Neural cell (in vitro differentiated cells): ENCODE measurements around the gene TOX2. TPM values are rescaled to one million over a fixed set of nuclear protein-coding genes. Genes with fewer than 3 reads are reported as not detected.

Experiments
- H2AFZ ChIP-seq: fragments of 200-600, 300-800 bp; sonication (generic), shearing (Covaris generic); 2 replicates; pipeline ENCODE4 v1.6.0; 2014; ENCODE audit warnings: low read depth, mild to moderate bottlenecking, antibody characterized with exemption, low read length, moderate library complexity
- H3F3A ChIP-seq: fragments of 200-600 bp; shearing (Covaris generic); 2 replicates; pipeline ENCODE4 v1.6.1; 2016; ENCODE audit warnings: mild to moderate bottlenecking, moderate library complexity, mixed read lengths, antibody characterized with exemption, low read length; ENCODE audit not compliant: insufficient read depth, poor library complexity, severe bottlenecking
- H3K27ac ChIP-seq: fragments of 200-600, 300-800 bp; sonication (generic), shearing (Covaris generic); 2 replicates; pipeline ENCODE4 v1.5.1; 2014; ENCODE audit warnings: mild to moderate bottlenecking, low read length, moderate library complexity
- H3K27me3 ChIP-seq: fragments of 300-800, 200-600 bp; sonication (generic), shearing (Covaris generic); 2 replicates; pipeline ENCODE4 v1.6.0; 2014; ENCODE audit warnings: mild to moderate bottlenecking, low read depth, low read length, moderate library complexity; ENCODE audit not compliant: insufficient read depth
- H3K36me3 ChIP-seq: fragments of 300-800, 200-600 bp; sonication (generic), shearing (Covaris generic); 2 replicates; pipeline ENCODE4 v1.5.1; 2014; ENCODE audit warnings: mild to moderate bottlenecking, antibody characterized with exemption, low read length, moderate library complexity; ENCODE audit not compliant: insufficient read depth
- H3K4me2 ChIP-seq: fragments of 300-800, 200-600 bp; sonication (generic), shearing (Covaris generic); 2 replicates; pipeline ENCODE4 v1.6.0; 2014; ENCODE audit warnings: mild to moderate bottlenecking, low read length
- H3K4me3 ChIP-seq: fragments of 300-800, 200-600 bp; sonication (generic), shearing (Covaris generic); 2 replicates; pipeline ENCODE4 v1.5.1; 2014; ENCODE audit warnings: mild to moderate bottlenecking, low read length, moderate library complexity
- H3K79me2 ChIP-seq: fragments of 200-600 bp; shearing (Covaris generic); replicated peaks from 2 replicates; pipeline ENCODE4 v1.6.0; 2014; ENCODE audit warnings: mild to moderate bottlenecking, low read length, moderate library complexity; ENCODE audit not compliant: insufficient read depth
- H3K9ac ChIP-seq: fragments of 300-800, 200-600 bp; sonication (generic), shearing (Covaris generic); 2 replicates; pipeline ENCODE4 v1.6.1; 2016; ENCODE audit warnings: mild to moderate bottlenecking, low read length, mixed read lengths
- H3K9me2 ChIP-seq: fragments of 200-600 bp; shearing (Covaris generic); 2 replicates; pipeline ENCODE4 v1.6.1; 2016; ENCODE audit warnings: mild to moderate bottlenecking, low read length, mixed read lengths; ENCODE audit not compliant: insufficient read depth
- H3K9me3 ChIP-seq: fragments of 200-600, 300-800 bp; sonication (generic), shearing (Covaris generic); 2 replicates; pipeline ENCODE4 v1.6.1; 2016; ENCODE audit warnings: mild to moderate bottlenecking, mixed run types, low read length, moderate library complexity, mixed read lengths
- H4K20me1 ChIP-seq: fragments of 200-600 bp; shearing (Covaris generic); 2 replicates; pipeline ENCODE4 v1.6.1; 2016; ENCODE audit warnings: mild to moderate bottlenecking, mixed run types; ENCODE audit not compliant: insufficient read depth
- CTCF ChIP-seq: fragments of 450-650 bp; IDR thresholded peaks from 2 replicates; pipeline ENCODE4 v1.5.1; 2014; ENCODE audit warnings: antibody characterized with exemption, mild to moderate bottlenecking, moderate library complexity; ENCODE audit not compliant: poor library complexity, severe bottlenecking
- EP300 ChIP-seq: fragments of 450-650 bp; conservative IDR thresholded peaks from 2 replicates; pipeline ENCODE4 v1.6.1; 2014; ENCODE audit warnings: antibody characterized with exemption, mild to moderate bottlenecking, moderate library complexity; ENCODE audit not compliant: poor library complexity, severe bottlenecking
- EZH2 ChIP-seq: fragments of 200-600, 300-800 bp; shearing (Covaris generic), sonication (generic); IDR thresholded peaks from 2 replicates; pipeline ENCODE4 v1.6.1; 2014; ENCODE audit warnings: antibody characterized with exemption, low read length, borderline replicate concordance, mild to moderate bottlenecking; ENCODE audit not compliant: insufficient read depth, poor library complexity, severe bottlenecking
- MXI1 ChIP-seq: fragments of 450-650 bp; conservative IDR thresholded peaks from 2 replicates; pipeline ENCODE4 v1.6.1; 2014; ENCODE audit warnings: antibody characterized with exemption, mild to moderate bottlenecking; ENCODE audit not compliant: poor library complexity, severe bottlenecking
- POLR2AphosphoS5 ChIP-seq: IDR thresholded peaks from 2 replicates; pipeline ENCODE4 v1.6.1; 2012
- RAD21 ChIP-seq: fragments of 450-650 bp; conservative IDR thresholded peaks from 2 replicates; pipeline ENCODE4 v1.6.1; 2014; ENCODE audit warnings: antibody characterized with exemption, mild to moderate bottlenecking, moderate library complexity
- SMC3 ChIP-seq: fragments of 450-650 bp; conservative IDR thresholded peaks from 2 replicates; pipeline ENCODE4 v1.6.1; 2014; ENCODE audit warnings: antibody characterized with exemption, mild to moderate bottlenecking, moderate library complexity; ENCODE audit not compliant: poor library complexity
- polyA plus RNA-seq: library from polyadenylated mRNA; depleted of rRNA; stranded (reverse); fragments of >200 nt; gene quantifications from 2 replicates; pipeline ENCODE4 v1.2.3, GENCODE V29; 2014
- TF ChIP-seq, protein P1 (sequence below): IDR thresholded peaks from 2 replicates; pipeline ENCODE4 v1.6.1; 2012; ENCODE audit warnings: borderline replicate concordance

The TOX2 gene
- polyA plus RNA-seq, 1 donor from 2014 or later, result 0.89 TPM

- Histone ChIP-seq H3K9ac (peak overlapping the region; percentile 61), H2AFZ (peak overlapping the region; percentile 6), H3K36me3 (no peaks in the 10 kb centered on the region), H3K79me2 (peaks cover 4% of the 10 kb centered on the region), H3K9me3 (no peaks in the 10 kb centered on the region), H3K27ac (no peak overlapping the region), H3K27me3 (peaks cover 31% of the 10 kb centered on the region), H3K4me2 (peak overlapping the region; percentile 0), H3K4me3 (peak overlapping the region; percentile 71), H3K9me2 (no peaks in the 10 kb centered on the region), H3F3A (no peaks in the 10 kb centered on the region), H4K20me1 (no peaks in the 10 kb centered on the region)
- TF ChIP-seq, protein P1, sequence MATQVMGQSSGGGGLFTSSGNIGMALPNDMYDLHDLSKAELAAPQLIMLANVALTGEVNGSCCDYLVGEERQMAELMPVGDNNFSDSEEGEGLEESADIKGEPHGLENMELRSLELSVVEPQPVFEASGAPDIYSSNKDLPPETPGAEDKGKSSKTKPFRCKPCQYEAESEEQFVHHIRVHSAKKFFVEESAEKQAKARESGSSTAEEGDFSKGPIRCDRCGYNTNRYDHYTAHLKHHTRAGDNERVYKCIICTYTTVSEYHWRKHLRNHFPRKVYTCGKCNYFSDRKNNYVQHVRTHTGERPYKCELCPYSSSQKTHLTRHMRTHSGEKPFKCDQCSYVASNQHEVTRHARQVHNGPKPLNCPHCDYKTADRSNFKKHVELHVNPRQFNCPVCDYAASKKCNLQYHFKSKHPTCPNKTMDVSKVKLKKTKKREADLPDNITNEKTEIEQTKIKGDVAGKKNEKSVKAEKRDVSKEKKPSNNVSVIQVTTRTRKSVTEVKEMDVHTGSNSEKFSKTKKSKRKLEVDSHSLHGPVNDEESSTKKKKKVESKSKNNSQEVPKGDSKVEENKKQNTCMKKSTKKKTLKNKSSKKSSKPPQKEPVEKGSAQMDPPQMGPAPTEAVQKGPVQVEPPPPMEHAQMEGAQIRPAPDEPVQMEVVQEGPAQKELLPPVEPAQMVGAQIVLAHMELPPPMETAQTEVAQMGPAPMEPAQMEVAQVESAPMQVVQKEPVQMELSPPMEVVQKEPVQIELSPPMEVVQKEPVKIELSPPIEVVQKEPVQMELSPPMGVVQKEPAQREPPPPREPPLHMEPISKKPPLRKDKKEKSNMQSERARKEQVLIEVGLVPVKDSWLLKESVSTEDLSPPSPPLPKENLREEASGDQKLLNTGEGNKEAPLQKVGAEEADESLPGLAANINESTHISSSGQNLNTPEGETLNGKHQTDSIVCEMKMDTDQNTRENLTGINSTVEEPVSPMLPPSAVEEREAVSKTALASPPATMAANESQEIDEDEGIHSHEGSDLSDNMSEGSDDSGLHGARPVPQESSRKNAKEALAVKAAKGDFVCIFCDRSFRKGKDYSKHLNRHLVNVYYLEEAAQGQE, result no peak
- TF ChIP-seq POLR2AphosphoS5 (peak; percentile 4), CTCF (no peak), SMC3 (peak; percentile 36), MXI1 (no peak), EP300 (no peak)
Observed at GRCh38 chr20:43915211-43916072, 790 bp downstream of the TOX2 start.

- Histone ChIP-seq H4K20me1 (no peaks in the 10 kb centered on the region), H3K9me2 (no peaks in the 10 kb centered on the region), H3K9me3 (no peaks in the 10 kb centered on the region), H3F3A (no peaks in the 10 kb centered on the region), H3K27me3 (peaks cover 31% of the 10 kb centered on the region), H3K27ac (no peak overlapping the region), H3K4me3 (peak overlapping the region; percentile 71), H3K9ac (peak overlapping the region; percentile 61), H3K36me3 (no peaks in the 10 kb centered on the region), H2AFZ (no peak overlapping the region), H3K4me2 (no peak overlapping the region), H3K79me2 (peaks cover 4% of the 10 kb centered on the region)
- TF ChIP-seq SMC3, result no peak
- no peak for TF ChIP-seq EP300
- no peak for TF ChIP-seq RAD21
- TF ChIP-seq CTCF, result no peak
- TF ChIP-seq POLR2AphosphoS5, result no peak
- no peak for TF ChIP-seq EZH2
Observed at GRCh38 chr20:43916073-43916880, 1.6 kb downstream of the TOX2 start.
